ENCODE data around the gene SCGB1C1. TPM values are rescaled to one million over a fixed set of nuclear protein-coding genes. Genes with fewer than 3 reads are reported as not detected.

Gene SCGB1C1
- total RNA-seq, 4 donors from 2014 or later: not detected

GRCh38 chr11:203945-204586 lies 11.2 kb downstream of the SCGB1C1 start:
- Histone ChIP-seq H3K9me3 (no peaks in the 10 kb centered on the region), H3K4me1 (peaks cover 13 to 46% (median 15%) of the 10 kb centered on the region in 3 donors), H3K36me3 (peaks cover 0 to 56% (median 18%) of the 10 kb centered on the region in 3 donors), H3K27me3 (no peaks in the 10 kb centered on the region), H3K27ac (no peak overlapping the region), H3K4me3 (no peak overlapping the region)
- TF ChIP-seq, protein P1, sequence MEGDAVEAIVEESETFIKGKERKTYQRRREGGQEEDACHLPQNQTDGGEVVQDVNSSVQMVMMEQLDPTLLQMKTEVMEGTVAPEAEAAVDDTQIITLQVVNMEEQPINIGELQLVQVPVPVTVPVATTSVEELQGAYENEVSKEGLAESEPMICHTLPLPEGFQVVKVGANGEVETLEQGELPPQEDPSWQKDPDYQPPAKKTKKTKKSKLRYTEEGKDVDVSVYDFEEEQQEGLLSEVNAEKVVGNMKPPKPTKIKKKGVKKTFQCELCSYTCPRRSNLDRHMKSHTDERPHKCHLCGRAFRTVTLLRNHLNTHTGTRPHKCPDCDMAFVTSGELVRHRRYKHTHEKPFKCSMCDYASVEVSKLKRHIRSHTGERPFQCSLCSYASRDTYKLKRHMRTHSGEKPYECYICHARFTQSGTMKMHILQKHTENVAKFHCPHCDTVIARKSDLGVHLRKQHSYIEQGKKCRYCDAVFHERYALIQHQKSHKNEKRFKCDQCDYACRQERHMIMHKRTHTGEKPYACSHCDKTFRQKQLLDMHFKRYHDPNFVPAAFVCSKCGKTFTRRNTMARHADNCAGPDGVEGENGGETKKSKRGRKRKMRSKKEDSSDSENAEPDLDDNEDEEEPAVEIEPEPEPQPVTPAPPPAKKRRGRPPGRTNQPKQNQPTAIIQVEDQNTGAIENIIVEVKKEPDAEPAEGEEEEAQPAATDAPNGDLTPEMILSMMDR (IDR thresholded peaks at IDR 0.05): no peak
- TF ChIP-seq POLR2A (IDR thresholded peaks at IDR 0.05): no peak
- DNase-seq: no peak
- intact Hi-C loops (cut with DNase I): no loop called here
- 81 to 83% methylated on average over 3 to 4 of the region's 4 CpGs for WGBS, 2 donors

DNA sequence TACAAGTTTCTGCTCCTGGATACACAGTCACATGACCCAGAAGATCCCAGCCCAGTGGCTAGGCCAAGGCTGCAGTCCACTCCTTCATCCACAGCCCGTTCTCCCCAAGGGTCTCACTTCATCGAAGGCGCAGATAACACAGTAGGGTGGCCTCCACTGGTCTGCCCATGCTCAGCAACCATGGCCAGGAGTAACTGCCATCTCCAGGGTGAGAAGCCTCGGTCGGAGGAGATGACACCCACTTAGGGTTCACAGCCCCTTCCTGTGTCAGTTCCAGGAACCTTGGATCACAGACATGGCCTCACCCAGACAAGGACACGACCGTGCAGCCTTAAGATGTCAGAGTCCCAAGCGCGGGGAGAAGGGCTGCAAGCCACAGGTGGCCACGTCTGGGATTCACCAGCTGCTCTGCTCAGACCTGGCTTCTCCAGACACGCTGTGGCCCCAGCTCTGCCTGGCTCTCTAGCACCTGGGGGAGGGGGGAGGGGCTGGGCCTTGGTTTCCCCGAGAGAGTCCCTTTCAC lies 11.8 kb downstream of the SCGB1C1 start:
- TF ChIP-seq, protein P1 (IDR thresholded peaks at IDR 0.05): no peak
- no peak for TF ChIP-seq POLR2A (IDR thresholded peaks at IDR 0.05)
- intact Hi-C loops (cut with DNase I): no loop called here
- no peaks in the 10 kb centered on the region for H3K9me3 ChIP-seq
- no CpG with 5 or more reads among the region's 12 CpGs for WGBS, 2 donors
- no peak overlapping the region for H3K4me3 ChIP-seq
- H3K36me3 ChIP-seq: peaks cover 3 to 60% (median 18%) of the 10 kb centered on the region in 3 donors
- no peak overlapping the region for H3K27ac ChIP-seq
- no peaks in the 10 kb centered on the region for H3K27me3 ChIP-seq
- H3K4me1 ChIP-seq: peaks cover 18 to 52% (median 21%) of the 10 kb centered on the region in 3 donors
- no peak for DNase-seq

- no peak overlapping the region for H3K27ac ChIP-seq
- peak overlapping the region in 2 of 4 donors; percentile 80 to 100 for H3K4me3 ChIP-seq
- no peak for TF ChIP-seq POLR2A (IDR thresholded peaks at IDR 0.05)
- TF ChIP-seq, protein P1 (IDR thresholded peaks at IDR 0.05): no peak
- no peak for DNase-seq
- WGBS, 2 donors: 90 to 100% methylated on average over 2 to 6 of the region's 16 CpGs
- H3K9me3 ChIP-seq: no peaks in the 10 kb centered on the region
- H3K27me3 ChIP-seq: no peaks in the 10 kb centered on the region
- peaks cover 26 to 60% (median 29%) of the 10 kb centered on the region in 3 donors for H3K4me1 ChIP-seq
- H3K36me3 ChIP-seq: peaks cover 9 to 61% (median 18%) of the 10 kb centered on the region in 3 donors
- intact Hi-C loops (cut with DNase I): no loop called here
Observed at GRCh38 chr11:205221-206001, 12.5 kb downstream of the SCGB1C1 start.

DNA sequence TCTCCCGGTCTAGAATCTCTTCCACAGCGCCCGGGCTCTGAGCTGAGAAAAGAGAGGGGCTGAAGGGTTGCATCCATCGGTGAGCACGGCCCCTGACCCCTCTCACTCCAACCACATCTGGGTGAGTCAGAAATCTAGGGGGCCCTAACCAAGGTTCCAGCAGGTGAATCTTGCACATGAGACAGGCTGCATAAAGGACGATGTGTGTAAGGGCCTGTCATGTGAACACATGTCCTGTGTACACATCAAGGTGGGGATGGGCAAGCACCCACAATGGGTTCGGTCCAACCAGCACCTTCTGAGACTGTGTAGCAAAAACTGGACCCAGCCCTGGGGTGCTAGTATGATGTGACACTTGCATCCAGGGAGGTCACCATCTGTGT lies 13.1 kb downstream of the SCGB1C1 start:
- H3K9me3 ChIP-seq: no peaks in the 10 kb centered on the region
- intact Hi-C loops (cut with DNase I): no loop called here
- H3K36me3 ChIP-seq: peaks cover 12 to 61% (median 22%) of the 10 kb centered on the region in 3 donors
- TF ChIP-seq, protein P1 (IDR thresholded peaks at IDR 0.05): no peak
- no peak for TF ChIP-seq POLR2A (IDR thresholded peaks at IDR 0.05)
- WGBS, 2 donors: 40 to 74% methylated on average over 1 to 3 of the region's 7 CpGs
- H3K4me1 ChIP-seq: peaks cover 29 to 66% (median 30%) of the 10 kb centered on the region in 3 donors
- H3K4me3 ChIP-seq: peak overlapping the region; percentile 80 to 100 (median 90)
- peak overlapping the region in 3 of 4 donors; percentile 96 to 100 (median 98) for H3K27ac ChIP-seq
- H3K27me3 ChIP-seq: no peaks in the 10 kb centered on the region
- no peak for DNase-seq

All from esophagus squamous epithelium (tissue), 5 donors.